ENCODE results near the gene OIT3.

DNA sequence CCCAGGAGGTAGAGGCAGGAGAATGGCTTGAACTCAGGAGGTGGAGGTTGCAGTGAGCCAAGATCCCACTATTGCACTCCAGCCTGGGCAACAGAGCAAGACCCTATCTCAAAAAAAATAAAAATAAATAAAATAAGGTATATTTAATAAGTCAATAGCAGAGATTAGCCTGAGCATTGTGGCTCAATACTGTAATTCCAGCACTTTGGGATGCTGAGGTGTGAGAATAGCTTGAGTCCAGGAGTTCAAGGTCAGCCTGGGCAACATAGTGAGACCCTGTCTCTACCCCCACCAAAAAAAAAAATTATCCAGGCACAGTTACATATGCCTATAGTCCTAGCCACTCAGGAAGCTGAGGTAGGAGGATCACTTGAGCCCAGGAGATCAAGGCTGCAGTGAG is 38.4 kb upstream of the OIT3 start:
- no peak for TF ChIP-seq CTCF (IDR thresholded peaks at IDR 0.05)
- no peak for TF ChIP-seq ZFX (IDR thresholded peaks at IDR 0.05; ENCODE audit: borderline replicate concordance)

Measured in 22Rv1 (cell line).